Anterior cingulate cortex (tissue), 58 donors: ENCODE measurements around the gene GLYATL2.
A peak's percentile ranks its signal among the peaks of the same experiment; 100 is the strongest.

ENCODE experiments used
- DNase-seq, 58 donors: peaks; one replicate each; lab custom pipeline; 2025; lab: John Stamatoyannopoulos, UW

The GLYATL2 gene, protein sequence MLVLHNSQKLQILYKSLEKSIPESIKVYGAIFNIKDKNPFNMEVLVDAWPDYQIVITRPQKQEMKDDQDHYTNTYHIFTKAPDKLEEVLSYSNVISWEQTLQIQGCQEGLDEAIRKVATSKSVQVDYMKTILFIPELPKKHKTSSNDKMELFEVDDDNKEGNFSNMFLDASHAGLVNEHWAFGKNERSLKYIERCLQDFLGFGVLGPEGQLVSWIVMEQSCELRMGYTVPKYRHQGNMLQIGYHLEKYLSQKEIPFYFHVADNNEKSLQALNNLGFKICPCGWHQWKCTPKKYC

DNA sequence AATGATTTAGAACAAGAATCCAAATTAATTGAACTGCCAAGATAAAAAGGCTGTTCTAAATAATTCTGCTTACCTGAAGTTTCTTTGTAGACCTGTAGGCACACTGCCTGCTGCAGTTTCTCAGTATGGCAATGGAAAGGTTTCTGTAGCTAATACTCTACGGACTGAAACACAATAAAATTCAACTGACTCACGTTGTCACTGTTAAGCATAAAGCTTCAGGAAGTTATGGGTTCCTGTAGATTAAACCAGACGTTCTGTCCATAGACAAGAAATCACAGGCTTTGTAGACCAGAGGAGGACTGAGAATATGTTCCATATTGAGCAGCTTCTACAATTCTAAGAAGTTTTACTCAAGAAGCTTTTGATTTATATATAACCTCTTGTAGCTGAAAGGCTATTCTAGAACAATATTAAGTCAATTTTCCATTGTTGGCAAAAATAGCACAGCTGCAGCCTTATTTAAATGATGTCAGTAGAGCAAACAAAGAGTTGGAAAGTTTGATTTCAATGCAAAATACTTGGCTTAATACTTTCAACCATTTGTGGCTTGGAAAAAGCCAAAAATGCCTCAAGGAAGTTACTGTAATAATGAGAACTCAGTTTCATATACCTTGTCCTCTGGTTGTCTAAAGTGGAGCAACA is at the start of gene GLYATL2:
GLYATL2 (minus strand) TSS at position 344 of the 645 bp plus-strand sequence. CDS start 5,092 bp downstream, outside the sequence.
- no peak for DNase-seq

DNA sequence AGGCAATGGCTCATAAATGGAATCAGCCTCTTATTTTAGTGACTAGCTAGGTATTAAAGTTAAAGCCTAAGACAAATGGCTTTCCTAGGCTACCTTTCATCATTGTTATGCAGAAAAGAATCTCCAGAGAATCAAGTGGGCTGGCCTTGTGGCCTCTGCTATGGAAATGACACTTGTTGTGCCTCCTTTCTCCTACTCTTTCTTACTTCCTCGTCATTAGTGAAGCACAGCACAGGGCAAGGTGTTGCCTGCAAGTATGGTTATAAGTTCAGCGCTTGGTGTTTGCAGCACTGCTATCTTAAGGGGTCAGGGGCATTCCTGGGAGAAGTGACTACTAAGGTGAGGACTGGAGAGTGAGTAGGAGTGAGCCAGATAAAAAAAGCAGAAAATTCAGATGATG is 49.4 kb upstream of the GLYATL2 start:
- no peak for DNase-seq

DNA sequence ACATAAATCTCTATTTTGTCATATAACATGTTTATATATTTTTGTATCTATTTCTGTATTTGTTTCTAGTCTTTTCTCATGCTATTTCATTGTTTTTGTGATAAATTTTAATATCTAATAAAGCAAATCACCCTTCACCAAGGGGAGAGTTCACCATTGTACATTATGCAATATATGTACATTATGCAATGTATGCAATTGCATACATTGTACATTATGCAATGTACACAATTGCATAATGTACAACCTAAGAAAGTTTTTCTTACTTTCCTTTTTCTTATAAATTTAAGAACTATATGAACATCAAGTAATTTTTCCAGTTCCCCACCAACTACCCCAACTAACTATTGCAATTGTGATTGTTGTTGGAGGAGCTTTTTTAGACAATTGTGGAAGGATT is 44.1 kb upstream of the GLYATL2 start:
- no peak for DNase-seq

DNA sequence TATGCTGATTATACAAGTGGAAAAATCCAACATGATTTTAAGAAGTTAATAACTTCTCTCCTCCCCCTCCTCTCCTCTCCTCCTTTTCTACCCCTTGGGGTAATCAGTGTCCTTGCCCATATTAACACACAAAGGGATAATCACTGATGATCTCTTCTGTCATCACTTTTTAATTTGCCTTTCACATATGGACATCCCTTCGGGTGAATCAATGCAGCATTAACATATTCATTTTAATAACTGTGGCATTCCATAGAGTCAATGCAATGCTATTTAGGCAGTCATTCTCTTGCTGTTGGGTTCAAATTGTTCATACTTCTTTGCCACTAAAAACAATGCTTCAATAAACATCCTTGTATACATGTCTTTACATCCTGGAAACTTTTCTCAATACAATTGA is 42.9 kb upstream of the GLYATL2 start:
- DNase-seq = no peak

DNA sequence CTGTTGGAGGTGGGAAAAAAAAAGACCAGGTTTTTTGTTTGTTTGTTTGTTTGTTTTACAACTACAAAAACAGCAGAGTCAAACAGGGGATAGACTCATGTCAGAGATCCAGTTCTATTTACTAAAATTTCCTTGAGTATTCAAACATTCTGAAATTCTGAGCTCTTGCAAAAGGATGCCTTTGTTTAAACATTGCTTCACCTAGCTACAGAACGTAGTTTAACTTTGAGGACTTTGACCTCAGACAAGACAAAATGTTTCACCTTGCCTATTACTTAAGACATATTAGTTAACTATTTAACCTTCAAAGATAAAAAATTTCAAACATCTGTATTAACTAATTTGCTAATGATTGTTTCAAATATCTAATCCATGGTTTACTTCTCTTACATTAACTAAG is 36.1 kb upstream of the GLYATL2 start:
- DNase-seq = no peak

DNA sequence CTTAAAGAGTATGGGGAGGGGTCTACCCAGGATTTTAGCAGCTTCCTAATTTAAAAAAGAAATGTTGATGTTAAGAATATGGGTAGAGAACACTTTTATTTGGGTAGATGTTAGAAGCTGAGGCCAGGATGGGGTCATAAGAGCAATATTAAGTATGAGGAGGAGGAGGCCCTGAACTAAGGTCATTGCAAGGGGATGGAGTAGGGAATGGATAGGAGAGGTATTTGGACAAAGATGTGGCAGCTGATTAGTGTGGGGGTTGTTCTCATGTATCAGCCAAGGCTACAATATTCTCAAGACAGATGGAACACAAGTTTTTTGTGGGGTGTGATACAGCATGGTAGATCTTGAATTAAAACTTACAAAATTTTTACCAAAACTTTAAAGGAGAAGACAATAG is 35.7 kb upstream of the GLYATL2 start:
- DNase-seq = no peak

DNA sequence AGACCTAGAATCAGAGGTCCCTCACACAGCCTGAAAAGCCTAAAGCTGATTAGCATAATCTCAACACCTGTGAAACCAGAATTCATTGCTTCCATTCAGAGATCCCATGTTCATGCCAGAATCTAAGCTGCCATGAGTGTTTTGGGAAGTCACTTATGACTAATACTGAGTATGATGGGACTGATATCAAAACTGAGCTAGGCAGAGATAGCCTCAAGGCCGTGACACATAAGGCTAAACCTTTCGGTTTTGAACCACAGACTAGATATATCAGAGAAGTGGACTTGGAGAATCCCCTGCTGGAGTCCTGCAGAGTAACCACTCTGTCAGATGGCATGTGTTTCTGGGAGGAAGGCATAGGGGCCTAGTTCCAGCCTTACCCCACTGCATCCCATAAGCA is 23.1 kb upstream of the GLYATL2 start:
- DNase-seq = no peak

DNA sequence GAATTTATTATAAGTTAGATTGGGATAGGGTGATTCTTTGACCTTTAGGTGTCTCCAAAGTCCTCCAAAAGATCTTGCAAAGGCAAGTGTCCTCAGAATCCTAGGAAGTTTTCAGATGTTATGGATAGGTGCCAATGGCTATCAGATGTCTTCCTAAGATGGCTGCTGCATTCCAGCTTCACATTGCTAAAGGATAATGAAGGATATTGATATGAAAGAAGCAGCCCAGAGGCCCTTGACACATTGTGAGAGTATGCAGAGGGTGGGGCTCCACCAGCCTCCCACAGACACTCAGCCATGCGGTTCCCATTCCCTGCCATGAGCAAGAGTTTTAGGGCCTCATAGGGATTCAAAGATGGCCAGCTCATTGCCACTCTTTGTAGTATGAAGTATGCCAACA is 22.3 kb upstream of the GLYATL2 start:
- DNase-seq = no peak

DNA sequence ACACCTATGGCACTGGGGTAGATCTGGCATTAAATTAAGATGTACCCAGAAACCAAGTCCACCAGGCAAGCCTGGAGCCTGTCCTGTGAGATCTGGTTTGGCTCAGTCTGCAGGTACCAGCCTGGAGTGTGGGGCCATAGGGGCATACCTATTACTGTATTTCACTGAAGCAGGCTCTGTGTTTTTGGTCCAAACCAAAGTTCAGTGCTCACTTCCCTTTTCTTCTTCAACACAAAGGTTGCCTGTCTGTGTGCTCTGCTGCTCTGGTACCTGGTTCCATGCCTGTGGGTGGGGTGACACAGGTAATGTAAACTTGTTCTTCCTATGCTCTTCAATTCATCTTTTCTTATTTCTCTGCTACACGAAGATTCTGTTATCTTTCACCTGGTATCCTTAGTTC is 19.8 kb upstream of the GLYATL2 start:
- no peak for DNase-seq

DNA sequence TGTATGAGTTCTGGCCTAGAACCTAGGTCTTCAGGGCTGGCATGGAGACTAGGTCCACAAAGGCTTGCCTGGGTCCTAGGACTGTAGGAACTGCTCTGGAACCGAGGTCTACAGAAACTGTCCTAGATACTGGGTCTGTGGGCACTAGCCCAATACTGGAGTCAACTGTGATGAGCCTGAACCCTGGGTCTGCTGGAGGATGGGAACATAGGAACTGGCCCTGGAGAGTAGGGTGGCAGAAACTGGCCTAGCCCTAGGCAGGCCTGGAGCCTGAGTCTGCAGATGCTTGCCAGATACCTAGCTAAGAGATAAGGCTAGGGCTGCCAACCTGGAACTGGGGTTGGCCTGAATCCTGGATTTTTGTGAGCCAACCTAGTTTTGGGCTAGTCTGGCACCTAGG is 19.2 kb upstream of the GLYATL2 start:
- no peak for DNase-seq

DNA sequence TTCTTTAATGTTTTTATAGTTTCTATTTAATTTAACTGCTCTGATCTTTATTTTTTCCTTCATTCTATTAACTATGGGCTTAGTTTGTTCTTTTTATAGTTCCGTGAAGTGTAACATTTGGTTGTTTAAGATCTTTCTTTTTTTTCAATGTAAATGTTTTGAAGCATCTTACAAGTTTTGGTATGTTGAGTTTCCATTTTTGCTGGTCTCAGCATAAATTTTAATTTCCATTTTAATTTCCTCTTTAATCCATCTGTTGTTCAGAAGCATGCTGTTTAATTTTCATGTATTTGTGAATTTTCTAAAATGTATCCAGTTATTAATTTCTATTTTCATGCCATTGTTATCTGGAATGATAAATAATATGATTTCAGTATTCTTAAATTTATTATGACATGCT is 17.0 kb upstream of the GLYATL2 start:
- no peak for DNase-seq

DNA sequence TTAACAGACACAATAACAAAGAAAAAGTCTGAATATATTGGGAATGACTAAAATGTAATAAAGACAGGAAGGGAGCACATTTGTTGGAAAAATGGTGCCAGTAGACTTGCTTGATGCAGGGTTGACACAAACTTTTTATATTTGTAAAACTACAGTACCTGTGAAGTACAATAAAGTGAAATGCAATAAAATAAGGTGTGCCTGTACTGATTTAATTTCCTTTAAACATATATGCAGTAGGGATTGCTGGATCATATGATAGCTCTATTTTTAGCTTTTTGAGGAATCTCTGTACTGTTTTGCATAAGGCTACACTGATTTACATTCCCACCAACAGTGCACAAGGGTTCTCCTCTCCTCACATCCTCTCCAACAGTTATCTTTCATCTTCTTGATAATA is 12.3 kb upstream of the GLYATL2 start:
- no peak for DNase-seq

DNA sequence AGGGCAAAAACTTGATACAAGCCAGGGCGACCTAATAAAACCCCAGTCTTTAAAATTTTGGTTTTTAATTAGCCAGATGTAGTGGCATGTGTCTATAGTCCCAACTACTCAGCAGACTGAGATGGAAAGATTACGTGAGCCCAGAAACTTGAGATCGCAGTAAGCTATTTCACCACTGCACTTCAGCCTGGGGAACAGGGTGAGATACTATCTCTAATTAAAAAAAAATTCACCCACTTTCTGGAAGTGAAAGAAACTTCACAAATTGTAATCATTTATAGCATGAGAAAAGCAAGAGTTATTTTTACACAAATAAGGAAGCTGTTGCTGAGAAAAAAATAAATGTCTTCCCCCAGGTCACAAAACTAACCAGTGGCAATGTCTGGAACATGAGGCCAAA is 882 bp upstream of the GLYATL2 start:
- DNase-seq = no peak

DNA sequence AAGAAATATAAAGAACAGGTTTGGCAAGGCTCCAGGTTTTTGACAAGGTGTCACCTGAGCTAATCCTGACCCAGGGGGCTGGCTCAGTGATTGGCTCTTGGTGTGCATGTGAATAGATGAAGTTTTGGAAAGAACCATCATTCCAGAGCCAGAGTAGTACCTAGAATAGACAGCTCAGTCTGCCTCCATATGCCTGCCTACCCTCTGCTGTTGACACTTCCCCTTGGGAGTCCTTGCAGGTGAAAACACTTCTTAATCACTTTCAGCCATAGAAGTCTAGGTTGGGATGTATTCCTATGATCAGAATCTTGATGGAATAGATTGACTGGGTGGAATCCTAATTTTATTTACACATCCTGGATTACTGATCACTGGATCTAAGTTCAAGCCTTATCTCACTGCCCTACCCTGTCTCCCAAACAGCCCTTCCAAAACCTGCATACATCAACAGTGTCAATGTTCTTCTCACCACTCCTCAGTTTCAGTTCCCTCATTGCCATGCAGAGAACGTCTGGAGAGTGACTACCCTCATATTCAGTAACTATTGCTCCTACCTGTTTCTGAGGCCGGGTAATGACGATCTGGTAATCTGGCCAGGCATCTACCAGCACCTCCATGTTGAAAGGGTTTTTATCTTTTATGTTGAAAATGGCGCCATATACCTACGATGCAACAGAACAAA is 6.7 kb downstream of the GLYATL2 start:
- DNase-seq = no peak

DNA sequence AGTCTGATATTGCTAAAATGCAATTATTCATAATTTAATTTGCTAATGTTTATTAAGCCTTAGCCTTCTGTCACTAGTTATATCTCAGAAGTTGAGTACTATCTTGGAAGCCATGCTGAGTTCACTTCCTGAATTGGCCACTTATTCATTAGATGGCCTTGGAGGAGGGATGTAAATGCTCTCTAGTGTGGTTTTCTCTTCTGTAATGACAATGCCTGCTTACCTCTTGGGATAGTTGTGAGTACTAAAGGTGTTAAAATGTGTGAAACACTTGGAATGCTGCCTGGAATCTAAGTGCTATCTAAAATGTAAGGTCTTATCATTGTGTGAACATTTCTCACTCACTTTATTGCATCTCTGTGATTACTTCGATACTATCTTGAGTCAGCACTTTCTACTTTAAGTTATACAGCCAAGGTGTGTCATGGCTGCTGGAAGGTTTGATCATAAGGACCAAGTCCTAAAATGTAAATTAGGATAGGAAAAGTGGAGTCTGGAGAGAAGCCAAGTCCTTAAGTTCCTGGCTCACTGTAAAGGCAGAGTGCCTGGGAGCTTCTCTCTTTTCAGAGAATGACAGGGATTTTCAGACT is 12.4 kb downstream of the GLYATL2 start:
- DNase-seq = no peak

DNA sequence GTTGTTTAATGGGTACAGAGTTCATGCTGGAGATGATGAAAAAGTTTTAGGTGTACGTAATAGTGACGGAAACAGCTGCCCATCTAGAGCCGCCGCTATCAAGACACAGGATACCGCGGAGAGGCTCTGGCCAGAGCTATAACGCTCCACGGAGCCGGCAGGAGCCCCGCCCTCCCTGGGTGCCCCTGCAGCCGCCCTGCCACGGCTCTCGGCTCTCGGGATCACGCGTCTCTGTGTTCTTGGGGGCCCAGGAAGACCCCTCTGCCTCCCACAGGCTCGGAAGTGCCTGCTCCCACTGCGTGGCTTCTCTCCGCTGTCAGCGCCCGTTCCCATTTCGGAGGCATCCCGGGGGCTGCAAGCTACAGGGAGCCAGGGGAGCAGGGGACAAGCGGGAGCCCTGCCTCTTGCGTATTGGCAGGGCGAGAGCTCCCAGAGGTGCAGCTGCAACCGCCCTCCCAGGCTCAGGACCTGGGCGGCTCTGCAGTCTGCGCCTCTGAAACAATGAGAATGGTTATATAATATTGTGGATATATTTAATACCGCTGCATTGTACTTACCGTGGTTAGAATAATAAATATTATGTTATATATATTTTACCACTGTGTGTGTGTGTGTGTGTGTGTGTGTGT is 13.7 kb downstream of the GLYATL2 start:
- peak in 1 of 58 donors; percentile 1 for DNase-seq

DNA sequence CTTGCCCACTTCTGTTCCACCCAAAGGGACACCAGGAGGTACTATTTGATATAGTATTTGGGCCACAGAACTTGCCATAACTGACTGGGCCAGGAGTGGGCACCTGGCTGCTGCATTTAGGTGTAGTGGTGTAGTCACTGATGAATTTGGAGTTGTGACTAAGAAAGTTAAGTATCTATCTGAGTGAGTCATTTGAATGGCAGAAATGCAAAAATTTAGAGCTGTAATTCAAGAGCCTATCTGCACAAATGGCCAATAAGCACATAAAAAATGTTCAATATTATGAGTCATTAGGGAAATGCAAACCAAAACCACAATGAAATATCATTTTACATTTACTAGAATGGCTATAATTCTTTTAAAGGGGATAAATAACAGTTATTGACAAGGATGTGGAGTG is 14.7 kb downstream of the GLYATL2 start:
- no peak for DNase-seq

DNA sequence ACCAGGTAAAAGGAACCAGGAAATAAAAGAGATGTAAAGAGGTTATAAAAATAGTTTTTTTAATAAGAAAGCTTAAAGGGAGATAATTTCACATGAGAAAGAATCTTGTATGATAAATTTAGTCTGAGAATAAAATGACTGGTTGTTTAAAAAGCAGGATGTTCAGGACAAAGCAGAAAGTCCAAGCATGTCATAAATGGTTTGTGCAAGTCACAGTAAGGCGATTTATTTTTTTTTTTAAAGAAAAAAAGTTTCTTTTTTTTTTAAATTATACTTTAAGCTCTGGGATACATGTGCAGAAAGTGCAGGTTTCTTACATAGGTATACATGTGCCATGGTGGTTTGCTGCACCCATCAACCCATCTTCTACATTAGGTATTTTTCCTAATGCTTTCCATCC is 30.8 kb downstream of the GLYATL2 start:
- DNase-seq = no peak

DNA sequence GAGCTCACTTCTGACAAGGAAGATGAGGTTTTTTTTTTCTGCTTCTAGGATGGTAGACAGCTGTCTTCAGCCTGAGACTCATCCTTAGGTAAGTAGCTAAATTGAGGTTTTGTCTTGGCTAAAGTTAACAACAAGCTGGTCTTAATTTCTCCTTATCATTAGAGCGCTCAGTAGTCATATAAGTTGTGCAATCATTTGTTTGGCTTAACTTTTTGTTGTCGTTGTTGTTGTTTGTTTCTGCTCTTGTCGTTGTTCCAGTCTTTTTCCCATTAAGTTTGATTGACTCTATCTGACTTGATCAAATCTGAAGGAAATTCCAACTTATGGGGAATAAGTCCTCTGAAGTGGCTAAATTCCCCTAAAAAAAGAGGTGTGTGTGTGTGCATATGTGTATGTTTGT is 33.0 kb downstream of the GLYATL2 start:
- DNase-seq = no peak

DNA sequence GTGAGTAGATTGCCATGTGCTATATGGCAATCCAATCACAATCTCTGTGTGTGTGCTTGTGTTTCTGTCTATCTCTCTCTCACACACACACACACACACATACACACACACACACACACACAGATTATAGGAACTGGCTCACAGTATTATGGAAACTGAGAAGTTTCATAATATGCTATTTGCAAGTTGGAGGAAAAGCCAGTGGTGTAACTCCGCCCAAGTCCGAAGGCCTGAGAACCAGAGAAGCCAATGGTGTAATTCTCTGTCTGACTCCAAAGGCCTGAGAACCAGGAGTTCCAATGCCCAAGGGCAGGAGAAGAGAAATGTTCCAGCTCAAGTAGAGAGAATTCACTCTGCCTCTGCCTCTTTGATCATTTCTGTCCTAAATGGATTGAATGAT is 37.2 kb downstream of the GLYATL2 start:
- DNase-seq = no peak

DNA sequence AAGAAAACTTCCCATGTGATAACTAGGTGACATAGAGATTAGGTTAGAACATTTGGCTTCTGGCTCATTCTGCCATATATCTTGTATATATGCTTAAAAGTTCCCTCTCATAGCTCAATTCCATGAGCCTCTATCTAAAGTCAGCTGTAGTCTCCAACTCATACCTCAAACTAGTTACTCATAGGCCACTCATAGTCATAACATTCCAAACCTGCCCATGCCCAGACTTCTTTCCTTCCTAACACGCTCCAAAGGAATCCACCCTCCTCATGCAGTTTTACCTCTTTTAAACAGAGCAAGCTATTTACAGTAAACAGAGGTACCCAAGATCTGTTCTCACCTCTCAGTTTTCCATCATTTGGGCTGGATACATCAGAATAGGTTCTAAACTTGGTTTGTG is 39.4 kb downstream of the GLYATL2 start:
- DNase-seq = no peak
